NOMO-1 treated with dmso at 0.1 percent for 144 hours (cell line): ENCODE measurements around the gene TUBE1.
"Not testable (repeated sequence)": the region's sequence is repeated elsewhere in the genome, so short reads cannot be mapped to it uniquely, and the experiment has no call there.

ENCODE experiments used
- DNase-seq: peaks from one replicate; lab custom pipeline; 2025; ENCODE audit not compliant: unreplicated experiment; lab: John Stamatoyannopoulos, UW

Gene TUBE1

GRCh38 chr6:112087136-112087911 is at the start of gene TUBE1, which contains the start of gene FAM229B:
Gene TUBE1 (minus strand): TSS chr6:112087482. CDS start chr6:112087434, 48 bp downstream.
Gene FAM229B (plus strand): TSS chr6:112087591. CDS start chr6:112099284, 11,693 bp downstream.
- DNase-seq = peak; percentile 95

- no peak for DNase-seq
Observed at GRCh38 chr6:112130878-112131277, 43.6 kb upstream of the TUBE1 start.

- DNase-seq = no peak
Observed at GRCh38 chr6:112128208-112128607, 40.9 kb upstream of the TUBE1 start.

DNA sequence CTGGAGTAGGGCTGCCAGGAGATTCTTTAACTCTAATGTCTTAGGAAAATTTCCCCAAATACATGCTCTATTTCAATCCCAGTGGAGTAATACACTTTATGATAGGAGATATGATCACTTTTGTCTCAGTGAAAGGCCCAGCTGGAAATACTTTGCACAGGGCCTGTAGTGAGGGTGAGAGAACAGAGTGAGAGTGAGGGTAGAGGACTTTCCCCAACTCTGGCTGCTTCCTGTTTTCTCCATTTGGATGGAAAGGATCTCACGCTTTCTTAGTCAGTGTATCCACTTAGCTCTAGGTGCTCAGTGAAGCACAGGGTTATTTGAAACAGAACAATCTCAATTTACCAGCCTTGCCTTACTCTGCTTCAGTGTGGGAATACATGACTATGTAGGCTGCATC is 36.7 kb upstream of the TUBE1 start:
- no peak for DNase-seq

- DNase-seq = no peak
Observed at GRCh38 chr6:112122756-112123155, 35.5 kb upstream of the TUBE1 start.

GRCh38 chr6:112118034-112118433 is 30.8 kb upstream of the TUBE1 start:
- DNase-seq = no peak

DNA sequence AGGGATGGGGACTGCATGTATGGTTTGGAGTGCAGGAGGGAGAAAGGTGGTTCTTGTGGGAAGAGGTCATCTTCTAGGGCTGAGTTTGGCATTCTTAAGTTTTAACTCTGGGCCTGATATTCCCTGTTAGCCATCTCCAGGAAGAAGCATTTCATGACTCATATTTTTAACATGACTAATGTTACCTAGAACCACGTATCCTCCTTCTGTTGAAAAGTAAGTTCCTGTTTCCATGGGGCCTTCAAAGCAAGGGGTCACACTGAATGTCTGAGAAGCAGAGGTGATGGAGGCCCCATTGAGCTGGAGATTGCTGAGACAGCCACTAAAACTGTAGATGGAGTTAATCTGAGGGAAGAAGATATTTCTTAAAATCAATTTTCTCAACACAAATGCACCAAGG is 30.3 kb upstream of the TUBE1 start:
- no peak for DNase-seq

DNA sequence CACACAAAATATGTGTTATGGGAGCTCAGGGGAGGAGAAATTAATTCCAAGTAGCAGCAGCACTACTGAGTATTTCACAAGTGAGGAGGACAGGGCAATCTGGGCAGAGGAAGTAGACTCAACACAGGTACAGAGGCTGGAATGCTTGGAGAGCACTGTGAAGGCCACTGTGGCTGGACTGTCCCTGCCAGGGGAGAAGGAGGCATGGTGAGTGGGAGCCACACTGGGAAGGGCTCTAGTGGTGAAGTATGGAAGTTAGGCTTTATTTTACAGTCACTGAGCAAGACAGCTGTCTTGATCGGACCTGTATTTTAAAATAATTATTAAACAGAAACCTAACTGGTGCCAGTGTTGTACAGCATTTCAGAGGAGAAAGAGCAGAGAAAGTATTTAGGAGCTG is 28.9 kb upstream of the TUBE1 start:
- DNase-seq = no peak

DNA sequence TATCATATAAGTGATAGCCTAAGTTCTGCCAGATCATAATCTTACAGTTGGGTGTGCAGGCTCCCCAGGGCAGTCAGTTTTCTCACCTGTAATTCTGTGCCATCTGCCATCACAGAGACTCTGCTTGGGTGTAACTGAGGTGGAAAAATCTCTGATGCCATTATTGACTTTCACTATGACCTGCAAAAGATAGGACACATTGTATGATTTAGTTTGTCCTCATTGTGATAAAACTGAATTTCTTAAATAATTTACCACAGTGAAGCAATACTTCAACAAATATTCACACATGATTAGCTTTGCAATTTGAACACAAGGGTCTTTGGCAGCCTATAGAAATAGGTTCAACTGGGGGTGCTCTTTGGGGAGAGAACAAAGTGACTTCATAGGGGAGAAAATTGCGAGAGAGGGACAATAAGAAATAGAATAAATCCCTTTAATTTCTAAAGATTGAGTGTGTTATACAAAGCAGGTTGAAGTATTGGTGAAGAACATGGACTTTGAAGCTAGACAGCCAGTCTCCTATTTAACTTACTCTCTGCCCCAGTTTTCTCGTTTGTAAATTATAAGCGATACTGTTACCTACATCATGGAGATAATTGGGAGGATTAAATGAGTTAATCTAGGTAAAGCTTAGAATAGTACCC is 27.4 kb upstream of the TUBE1 start:
- no peak for DNase-seq

DNA sequence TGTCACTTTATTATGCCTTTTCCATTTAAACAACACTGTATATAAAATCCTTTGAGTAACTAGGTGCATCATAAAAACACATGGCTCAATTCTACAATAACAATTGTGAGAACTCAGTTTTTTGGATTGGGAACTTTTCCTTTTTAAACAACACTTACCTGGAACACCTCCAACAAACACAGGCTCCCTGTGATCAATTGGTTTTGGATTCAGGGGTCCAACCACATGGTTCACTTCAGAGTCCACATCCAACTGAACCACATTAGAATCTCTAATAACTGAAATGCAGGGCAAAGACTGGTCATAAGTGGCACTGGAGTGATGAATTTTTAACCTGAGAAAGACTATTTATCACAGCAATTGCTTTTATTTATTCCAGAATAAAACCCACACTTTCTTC is 26.6 kb upstream of the TUBE1 start:
- DNase-seq = no peak

- DNase-seq = no peak
Observed at GRCh38 chr6:112113431-112113830, 26.1 kb upstream of the TUBE1 start.

DNA sequence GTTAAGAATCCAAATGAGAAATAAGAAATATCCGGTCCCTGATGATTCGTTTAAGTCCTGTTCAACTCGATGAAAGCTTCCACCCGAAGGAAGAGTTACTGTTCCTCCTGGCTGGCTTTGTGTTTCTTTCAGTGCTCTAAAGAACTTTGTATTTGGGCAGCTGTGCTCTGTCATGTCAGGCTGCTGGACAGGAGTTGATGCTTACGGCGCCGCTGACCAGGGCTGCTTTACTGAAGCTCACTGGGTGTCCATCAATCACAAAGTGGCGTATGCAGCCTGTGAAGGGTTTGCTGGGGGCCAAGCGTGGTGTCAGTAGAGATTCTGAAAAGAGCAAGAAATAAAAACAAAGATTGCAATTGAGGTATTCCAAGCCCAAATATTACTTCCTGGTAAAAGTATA is 22.0 kb upstream of the TUBE1 start:
- no peak for DNase-seq

- DNase-seq = no peak
Observed at GRCh38 chr6:112106562-112106961, 19.3 kb upstream of the TUBE1 start.

DNA sequence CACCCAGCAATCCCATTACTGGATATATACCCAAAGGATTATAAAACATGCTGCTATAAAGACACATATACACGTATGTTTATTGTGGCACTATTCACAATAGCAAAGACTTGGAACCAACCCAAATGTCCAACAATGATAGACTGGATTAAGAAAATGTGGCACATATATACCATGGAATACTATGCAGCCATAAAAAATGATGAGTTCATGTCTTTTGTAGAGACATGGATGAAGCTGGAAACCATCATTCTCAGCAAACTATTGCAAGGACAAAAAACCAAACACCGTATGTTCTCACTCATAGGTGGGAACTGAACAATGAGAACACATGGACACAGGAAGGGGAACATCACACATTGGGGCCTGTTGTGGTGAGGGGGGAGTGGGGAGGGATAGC is 18.7 kb upstream of the TUBE1 start:
- DNase-seq = not testable (repeated sequence)

- no peak for DNase-seq
Observed at GRCh38 chr6:112100561-112100960, 13.3 kb upstream of the TUBE1 start.

GRCh38 chr6:112096901-112097300 is 9.6 kb upstream of the TUBE1 start:
- no peak for DNase-seq

GRCh38 chr6:112087916-112088315 is 634 bp upstream of the TUBE1 start:
- DNase-seq = no peak

- DNase-seq = peak; percentile 46
Observed at GRCh38 chr6:112086744-112087135, 542 bp downstream of the TUBE1 start.

DNA sequence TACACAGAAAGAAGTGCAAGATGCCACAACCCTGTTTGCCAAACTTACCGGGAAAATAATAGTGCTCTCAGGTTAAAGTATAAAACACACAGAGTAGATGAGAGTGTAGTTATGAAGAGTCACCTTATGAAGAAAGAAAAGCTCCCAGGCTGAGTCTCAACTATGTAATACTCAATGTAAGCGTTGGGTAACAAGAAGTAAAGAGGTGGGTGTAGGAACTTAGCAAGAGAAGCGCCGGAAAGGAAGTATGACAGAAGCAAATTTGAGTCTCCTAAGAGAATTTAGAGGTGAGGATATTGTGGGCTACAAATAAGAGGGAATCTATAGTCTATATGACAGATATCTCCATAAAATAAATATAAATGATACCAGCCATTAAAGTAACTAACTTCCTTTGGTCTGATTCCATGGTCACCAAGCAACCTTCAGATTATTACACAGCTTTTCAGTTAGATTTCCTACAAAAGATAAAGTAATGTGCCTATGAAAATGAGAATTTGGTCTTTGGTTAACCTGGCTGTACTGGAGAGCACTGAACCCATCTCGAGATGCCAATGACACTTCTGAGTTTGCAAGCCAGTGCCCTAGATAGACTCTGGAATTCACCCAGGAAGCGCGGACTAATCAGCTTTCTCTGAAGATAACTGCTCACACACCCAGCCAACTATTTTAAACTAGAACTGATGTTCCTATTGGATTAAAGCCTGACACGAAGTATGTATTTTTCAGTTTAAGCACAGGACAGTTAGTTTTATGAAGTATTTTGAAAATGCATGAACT is 1.8 kb downstream of the TUBE1 start:
- no peak for DNase-seq

GRCh38 chr6:112081569-112081968 is 5.7 kb downstream of the TUBE1 start:
- DNase-seq = no peak

DNA sequence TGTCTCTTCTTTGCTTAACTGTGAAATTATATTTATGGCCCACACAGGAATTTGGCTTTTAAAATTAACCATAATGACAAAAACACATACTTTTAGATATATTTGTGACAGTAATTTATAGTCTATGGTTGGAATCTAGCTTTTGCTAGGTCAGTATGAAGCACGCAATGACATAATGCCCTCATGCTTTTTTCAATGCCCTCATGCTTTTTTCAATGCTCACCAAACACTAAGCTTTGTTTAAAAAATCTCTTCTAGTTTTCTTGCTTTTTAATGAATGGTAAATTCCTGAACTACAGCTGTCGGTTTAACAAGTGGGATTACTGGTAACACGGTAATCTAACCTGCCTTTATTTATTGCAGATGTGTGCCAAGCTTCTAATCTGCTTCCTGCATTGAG is 20.7 kb downstream of the TUBE1 start:
- DNase-seq = no peak
